Right atrium auricular region (tissue), 2 donors: ENCODE measurements around the gene ZBTB20. TPM values are rescaled to one million over a fixed set of nuclear protein-coding genes. Genes with fewer than 3 reads are reported as not detected.

Source experiments
- DNase-seq: peaks from one replicate; pipeline ENCODE4 v3.0.0-alpha.2; 2019; ENCODE audit warnings: low spot score
- H3K27ac ChIP-seq, 2 donors: fragments of 200-600 bp; sonication (generic); 1 replicate in 1 of 2; 2 replicates in 1 of 2; pipeline ENCODE4 v1.5.1; 2016 to 2019
- H3K27me3 ChIP-seq, 2 donors: fragments of 200-600 bp; sonication (generic); one replicate each; pipeline versions ENCODE4 v1.5.1 to v1.6.0; 2017 to 2019
- H3K36me3 ChIP-seq: fragments of 200-600 bp; sonication (generic); one replicate; pipeline ENCODE4 v1.5.1; 2016
- H3K4me1 ChIP-seq, 2 donors: fragments of 200-600 bp; sonication (generic); one replicate each; pipeline versions ENCODE4 v1.5.1 to v1.6.0; 2017 to 2019
- H3K4me3 ChIP-seq, 2 donors: fragments of 200-600 bp; sonication (generic); 1 replicate in 1 of 2; 2 replicates in 1 of 2; pipeline ENCODE4 v1.5.1; 2017 to 2019; ENCODE audit warnings: mild to moderate bottlenecking in 1 of 2, moderate library complexity in 1 of 2
- H3K9me3 ChIP-seq, 2 donors: fragments of 200-600 bp; sonication (generic); one replicate each; pipeline ENCODE4 v1.5.1; 2019
- total RNA-seq, 2 donors: library from RNA; depleted of rRNA; stranded (reverse); fragments of >200 nt; gene quantifications; one replicate each; pipeline ENCODE4 v1.1.0, GENCODE V29; 2016
- TF ChIP-seq, protein P1 (sequence below), 2 donors: fragments of 200-600 bp; sonication (generic); IDR thresholded peaks; one replicate each; pipeline ENCODE4 v1.5.1; 2019; ENCODE audit warnings: antibody characterized with exemption in 2 of 2

ZBTB20 gene
- total RNA-seq, 2 donors from 2014 or later = 84.6 to 90.8 TPM

DNA sequence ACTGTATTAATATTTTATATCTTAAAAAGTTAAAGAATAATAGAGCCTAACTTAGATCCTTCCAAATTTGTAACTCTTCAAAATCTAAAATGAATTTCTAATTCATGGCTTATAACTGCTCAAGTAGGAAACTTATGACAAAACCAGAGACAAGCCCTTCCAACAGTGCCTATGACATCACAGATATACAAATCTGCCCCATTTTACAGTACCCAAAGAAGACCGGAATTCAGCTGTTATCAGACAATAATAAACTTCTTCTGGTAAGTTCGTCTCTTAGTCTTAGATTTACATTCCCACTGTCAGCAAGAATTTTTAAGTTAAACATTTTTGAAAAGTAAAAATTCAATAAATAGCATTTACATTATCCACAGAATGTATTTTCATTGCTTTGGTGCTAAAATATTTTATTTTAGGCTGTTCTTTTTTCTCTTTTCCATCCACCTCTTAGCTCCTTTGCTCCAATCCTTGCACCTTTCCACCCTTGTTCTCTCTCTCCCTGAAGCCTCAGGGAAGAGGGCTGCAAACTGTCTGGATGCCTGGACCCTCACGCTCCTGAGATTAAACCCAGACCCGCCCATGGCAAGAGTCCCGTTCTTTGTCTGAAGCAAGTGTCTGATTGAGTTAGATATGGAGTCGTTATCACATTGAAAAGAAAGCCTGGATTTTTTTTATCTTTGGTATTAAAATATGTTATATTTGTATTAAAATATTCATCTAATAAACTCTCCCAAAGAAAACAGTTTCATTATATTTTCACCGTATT, 312.7 kb downstream of the ZBTB20 start:
- Histone ChIP-seq H3K36me3 (no peaks in the 10 kb centered on the region), H3K4me1 (peaks cover 0 to 8% of the 10 kb centered on the region in 2 donors), H3K9me3 (no peaks in the 10 kb centered on the region), H3K4me3 (no peak overlapping the region), H3K27ac (no peak overlapping the region), H3K27me3 (no peaks in the 10 kb centered on the region)
- no peak for DNase-seq
- TF ChIP-seq, protein P1, sequence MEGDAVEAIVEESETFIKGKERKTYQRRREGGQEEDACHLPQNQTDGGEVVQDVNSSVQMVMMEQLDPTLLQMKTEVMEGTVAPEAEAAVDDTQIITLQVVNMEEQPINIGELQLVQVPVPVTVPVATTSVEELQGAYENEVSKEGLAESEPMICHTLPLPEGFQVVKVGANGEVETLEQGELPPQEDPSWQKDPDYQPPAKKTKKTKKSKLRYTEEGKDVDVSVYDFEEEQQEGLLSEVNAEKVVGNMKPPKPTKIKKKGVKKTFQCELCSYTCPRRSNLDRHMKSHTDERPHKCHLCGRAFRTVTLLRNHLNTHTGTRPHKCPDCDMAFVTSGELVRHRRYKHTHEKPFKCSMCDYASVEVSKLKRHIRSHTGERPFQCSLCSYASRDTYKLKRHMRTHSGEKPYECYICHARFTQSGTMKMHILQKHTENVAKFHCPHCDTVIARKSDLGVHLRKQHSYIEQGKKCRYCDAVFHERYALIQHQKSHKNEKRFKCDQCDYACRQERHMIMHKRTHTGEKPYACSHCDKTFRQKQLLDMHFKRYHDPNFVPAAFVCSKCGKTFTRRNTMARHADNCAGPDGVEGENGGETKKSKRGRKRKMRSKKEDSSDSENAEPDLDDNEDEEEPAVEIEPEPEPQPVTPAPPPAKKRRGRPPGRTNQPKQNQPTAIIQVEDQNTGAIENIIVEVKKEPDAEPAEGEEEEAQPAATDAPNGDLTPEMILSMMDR (IDR thresholded peaks at IDR 0.05) = no peak

DNA sequence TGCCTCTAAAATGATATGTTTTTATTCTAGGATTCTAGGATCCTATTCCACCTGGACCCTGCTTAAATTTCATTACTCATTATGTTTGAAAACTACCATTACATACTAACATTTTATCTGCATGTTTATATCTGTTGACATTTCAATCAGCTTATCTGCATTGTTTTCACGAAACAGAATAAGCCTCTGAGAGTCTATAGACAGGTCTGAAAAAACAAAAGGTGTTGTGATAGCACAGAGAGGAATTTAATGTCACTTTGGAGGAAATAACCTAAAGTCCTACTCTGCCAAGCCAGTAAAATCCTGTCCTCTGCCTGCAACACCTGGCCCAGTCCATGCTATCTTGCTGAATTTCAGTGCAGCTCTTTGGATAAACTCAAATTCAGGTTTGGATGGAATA, 315.2 kb downstream of the ZBTB20 start:
- H3K4me1 ChIP-seq = peaks cover 0 to 8% of the 10 kb centered on the region in 2 donors
- H3K27ac ChIP-seq = no peak overlapping the region
- no peaks in the 10 kb centered on the region for H3K27me3 ChIP-seq
- no peaks in the 10 kb centered on the region for H3K36me3 ChIP-seq
- no peak overlapping the region for H3K4me3 ChIP-seq
- H3K9me3 ChIP-seq = no peaks in the 10 kb centered on the region
- TF ChIP-seq, protein P1 (IDR thresholded peaks at IDR 0.05) = no peak
- no peak for DNase-seq

- no peaks in the 10 kb centered on the region for H3K9me3 ChIP-seq
- no peak overlapping the region for H3K4me3 ChIP-seq
- no peaks in the 10 kb centered on the region for H3K27me3 ChIP-seq
- TF ChIP-seq, protein P1 (IDR thresholded peaks at IDR 0.05) = no peak
- H3K36me3 ChIP-seq = no peaks in the 10 kb centered on the region
- no peak overlapping the region for H3K27ac ChIP-seq
- DNase-seq = no peak
- H3K4me1 ChIP-seq = peaks cover 0 to 8% of the 10 kb centered on the region in 2 donors
Measured at GRCh38 chr3:114830652-114831051, 316.4 kb downstream of the ZBTB20 start.

- no peaks in the 10 kb centered on the region for H3K36me3 ChIP-seq
- H3K9me3 ChIP-seq = no peaks in the 10 kb centered on the region
- no peaks in the 10 kb centered on the region for H3K27me3 ChIP-seq
- no peak overlapping the region for H3K27ac ChIP-seq
- TF ChIP-seq, protein P1 (IDR thresholded peaks at IDR 0.05) = no peak
- no peak for DNase-seq
- H3K4me3 ChIP-seq = no peak overlapping the region
- H3K4me1 ChIP-seq = peaks cover 0 to 5% of the 10 kb centered on the region in 2 donors
Measured at GRCh38 chr3:114829783-114830182, 317.3 kb downstream of the ZBTB20 start.

- TF ChIP-seq, protein P1 (IDR thresholded peaks at IDR 0.05) = peak in 1 of 2 donors; percentile 72
- H3K4me3 ChIP-seq = no peak overlapping the region
- no peak overlapping the region for H3K27ac ChIP-seq
- no peaks in the 10 kb centered on the region for H3K36me3 ChIP-seq
- no peaks in the 10 kb centered on the region for H3K27me3 ChIP-seq
- no peak for DNase-seq
- no peaks in the 10 kb centered on the region for H3K4me1 ChIP-seq
- H3K9me3 ChIP-seq = no peaks in the 10 kb centered on the region
Measured at GRCh38 chr3:114827495-114827894, 319.6 kb downstream of the ZBTB20 start.

- Histone ChIP-seq H3K27me3 (no peaks in the 10 kb centered on the region), H3K4me1 (no peaks in the 10 kb centered on the region), H3K4me3 (no peak overlapping the region), H3K36me3 (no peaks in the 10 kb centered on the region), H3K9me3 (no peaks in the 10 kb centered on the region), H3K27ac (no peak overlapping the region)
- TF ChIP-seq, protein P1 (IDR thresholded peaks at IDR 0.05) = no peak
- DNase-seq = no peak
Measured at GRCh38 chr3:114824014-114824413, 323.1 kb downstream of the ZBTB20 start.
